ENCODE measurements around the gene ITCH. TPM values are rescaled to one million over a fixed set of nuclear protein-coding genes. Genes with fewer than 3 reads are reported as not detected.

ITCH gene
- total RNA-seq, 1 experiment from 2014 or later, result 68.3 TPM

GRCh38 chr20:34559311-34560140 is 196.5 kb downstream of the ITCH start:
- H3K36me3 Mint-ChIP-seq (ENCODE audit: insufficient read depth, unreplicated experiment), result peaks cover 7% of the 10 kb centered on the region
- no peaks in the 10 kb centered on the region for H3K9me3 Mint-ChIP-seq (ENCODE audit: unreplicated experiment)
- no peak overlapping the region for H3K27ac Mint-ChIP-seq (ENCODE audit: low read depth, unreplicated experiment)
- intact Hi-C loops (cut with micrococcal nuclease), result no loop called here
- ChIA-PET POLR2A (no interaction called here), CTCF (interaction anchor here (0.9 to 2.5 kb wide), 3 partner anchors 20 to 247 kb away, joined by 3 to 10 read pairs (median 3); no protein-coding TSS in a partner anchor)
- TSS peak; percentile 51 for BruUV-seq (replicated peaks)
- H3K4me3 Mint-ChIP-seq (ENCODE audit: unreplicated experiment), result peak overlapping the region; percentile 50
- TF ChIP-seq, protein P1, sequence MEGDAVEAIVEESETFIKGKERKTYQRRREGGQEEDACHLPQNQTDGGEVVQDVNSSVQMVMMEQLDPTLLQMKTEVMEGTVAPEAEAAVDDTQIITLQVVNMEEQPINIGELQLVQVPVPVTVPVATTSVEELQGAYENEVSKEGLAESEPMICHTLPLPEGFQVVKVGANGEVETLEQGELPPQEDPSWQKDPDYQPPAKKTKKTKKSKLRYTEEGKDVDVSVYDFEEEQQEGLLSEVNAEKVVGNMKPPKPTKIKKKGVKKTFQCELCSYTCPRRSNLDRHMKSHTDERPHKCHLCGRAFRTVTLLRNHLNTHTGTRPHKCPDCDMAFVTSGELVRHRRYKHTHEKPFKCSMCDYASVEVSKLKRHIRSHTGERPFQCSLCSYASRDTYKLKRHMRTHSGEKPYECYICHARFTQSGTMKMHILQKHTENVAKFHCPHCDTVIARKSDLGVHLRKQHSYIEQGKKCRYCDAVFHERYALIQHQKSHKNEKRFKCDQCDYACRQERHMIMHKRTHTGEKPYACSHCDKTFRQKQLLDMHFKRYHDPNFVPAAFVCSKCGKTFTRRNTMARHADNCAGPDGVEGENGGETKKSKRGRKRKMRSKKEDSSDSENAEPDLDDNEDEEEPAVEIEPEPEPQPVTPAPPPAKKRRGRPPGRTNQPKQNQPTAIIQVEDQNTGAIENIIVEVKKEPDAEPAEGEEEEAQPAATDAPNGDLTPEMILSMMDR (IDR thresholded peaks at IDR 0.05; ENCODE audit: unreplicated experiment), result no peak
- H3K27me3 Mint-ChIP-seq (ENCODE audit: insufficient read depth, unreplicated experiment), result no peaks in the 10 kb centered on the region
- no peak for DNase-seq (ENCODE audit: unreplicated experiment)
- H3K4me1 Mint-ChIP-seq (ENCODE audit: insufficient read depth, unreplicated experiment), result peaks cover 16% of the 10 kb centered on the region

DNA sequence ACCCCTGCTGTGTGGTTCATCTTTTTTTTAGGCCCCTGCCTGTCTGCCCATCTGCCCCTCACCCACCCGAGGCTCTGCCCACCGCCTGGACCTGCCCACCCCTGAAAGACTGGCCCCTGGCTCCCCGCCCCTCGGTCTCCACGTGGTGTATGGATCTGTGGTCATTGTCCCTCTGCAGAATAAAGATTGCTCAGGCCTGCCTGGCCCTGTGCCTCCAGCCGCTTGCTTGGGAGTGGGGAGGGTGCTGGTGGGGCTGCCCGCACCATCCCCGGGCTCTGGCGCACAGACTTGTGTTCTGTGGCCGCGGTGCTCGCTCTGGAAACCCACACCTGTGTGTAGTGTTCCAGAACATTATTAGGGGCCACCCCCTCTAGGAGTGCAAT is 197.1 kb downstream of the ITCH start:
- Mint-ChIP-seq H3K27ac (ENCODE audit: low read depth, unreplicated experiment) (no peak overlapping the region), H3K9me3 (ENCODE audit: unreplicated experiment) (no peaks in the 10 kb centered on the region), H3K4me1 (ENCODE audit: insufficient read depth, unreplicated experiment) (peaks cover 16% of the 10 kb centered on the region), H3K4me3 (ENCODE audit: unreplicated experiment) (peak overlapping the region; percentile 40), H3K36me3 (ENCODE audit: insufficient read depth, unreplicated experiment) (peaks cover 7% of the 10 kb centered on the region), H3K27me3 (ENCODE audit: insufficient read depth, unreplicated experiment) (no peaks in the 10 kb centered on the region)
- POLR2A ChIA-PET, result no interaction called here
- CTCF ChIA-PET, result no interaction called here
- intact Hi-C loops (cut with micrococcal nuclease), result no loop called here
- no peak for DNase-seq (ENCODE audit: unreplicated experiment)
- TF ChIP-seq, protein P1 (IDR thresholded peaks at IDR 0.05; ENCODE audit: unreplicated experiment), result no peak
- no TSS peak for BruUV-seq (replicated peaks)

DNA sequence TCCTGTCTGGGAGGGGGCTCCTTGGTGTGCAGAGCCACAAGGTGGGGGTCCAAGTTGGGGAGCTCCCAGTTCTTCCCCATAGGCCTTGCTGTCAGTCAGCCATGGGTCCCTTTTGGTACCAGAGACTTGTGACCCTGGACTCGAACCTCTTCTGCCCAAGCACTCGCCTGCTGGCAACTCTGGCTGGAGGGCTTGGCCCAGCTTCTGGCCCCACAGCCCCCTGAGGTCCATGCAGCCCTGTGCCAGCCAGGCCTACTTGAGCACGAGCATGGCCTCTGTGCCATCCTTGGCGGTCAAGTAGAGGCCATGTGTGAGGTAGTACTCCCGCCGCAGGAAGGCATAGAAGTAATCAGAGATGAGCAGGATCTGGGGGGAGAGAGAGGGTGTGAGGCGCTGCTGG is 197.5 kb downstream of the ITCH start:
- no TSS peak for BruUV-seq (replicated peaks)
- CTCF ChIA-PET, result interaction anchor here (0.6 kb wide), 1 partner anchor 770 kb away, joined by 3 read pairs; no protein-coding TSS in a partner anchor

More for the DNA sequence above, 197.5 kb downstream of the ITCH start:
- H3K27me3 Mint-ChIP-seq (ENCODE audit: insufficient read depth, unreplicated experiment), result no peaks in the 10 kb centered on the region
- TF ChIP-seq, protein P1 (IDR thresholded peaks at IDR 0.05; ENCODE audit: unreplicated experiment), result no peak
- no peak overlapping the region for H3K4me3 Mint-ChIP-seq (ENCODE audit: unreplicated experiment)
- no peaks in the 10 kb centered on the region for H3K9me3 Mint-ChIP-seq (ENCODE audit: unreplicated experiment)
- POLR2A ChIA-PET, result no interaction called here
- peaks cover 7% of the 10 kb centered on the region for H3K36me3 Mint-ChIP-seq (ENCODE audit: insufficient read depth, unreplicated experiment)
- DNase-seq (ENCODE audit: unreplicated experiment), result no peak
- intact Hi-C loops (cut with micrococcal nuclease), result no loop called here
- no peak overlapping the region for H3K27ac Mint-ChIP-seq (ENCODE audit: low read depth, unreplicated experiment)
- H3K4me1 Mint-ChIP-seq (ENCODE audit: insufficient read depth, unreplicated experiment), result peaks cover 16% of the 10 kb centered on the region

Small RNA genes within 50 kb of the gene (microRNA-seq; reads per million reads assigned to microRNA genes)
- not detected for gene MIR644A

Other genes with a start within 250 kb of the ITCH start
- not detected in 2 replicates for gene ASIP, start 121.8 kb upstream of the ITCH start, total RNA-seq (2022)
- gene AHCY, start 59.9 kb upstream of the ITCH start, total RNA-seq (2022), result 101 and 175 TPM in 2 replicates
- gene DYNLRB1, start 153.1 kb downstream of the ITCH start, total RNA-seq (2022), result 127 and 145 TPM in 2 replicates
- gene MAP1LC3A, start 195.4 kb downstream of the ITCH start, total RNA-seq (2022), result 10.5 and 10.7 TPM in 2 replicates